ENCODE measurements around the gene FYN. TPM values are rescaled to one million over a fixed set of nuclear protein-coding genes. Genes with fewer than 3 reads are reported as not detected.
A peak's percentile ranks its signal among the peaks of the same experiment; 100 is the strongest.

The FYN gene
- total and polyA plus RNA-seq, 10 of the 15 experiments (the other 5 are each of a cell fraction or from before 2014, with no cell fraction given), result 51.4 to 247 (median 138) TPM

- no peak overlapping the region for H3K4me3 ChIP-seq
- BruUV-seq (replicated peaks), result TSS peak; percentile 78
- peak overlapping the region; percentile 66 for H3K4me2 ChIP-seq (ENCODE audit: control insufficient read depth, insufficient read depth)
- ChIA-PET RAD21 (ENCODE audit: unreplicated experiment) (interaction anchor here (1.1 to 5.0 kb wide), 10 partner anchors 10 to 122 kb away, joined by 3 to 92 read pairs (median 8); partner anchors contain the start of gene FYN), CTCF (interaction anchor here (1.2 to 3.3 kb wide), 4 partner anchors 10 to 88 kb away, joined by 5 to 62 read pairs (median 10); no protein-coding TSS in a partner anchor), SMC1A (ENCODE audit: uncharacterized antibody, unreplicated experiment) (interaction anchor here (1.1 to 5.3 kb wide), 10 partner anchors 9 to 241 kb away, joined by 3 to 130 read pairs (median 17); no protein-coding TSS in a partner anchor), POLR2A (interaction anchor here (2.1 to 3.3 kb wide), 4 partner anchors 9 to 19 kb away, joined by 10 to 56 read pairs (median 16); no protein-coding TSS in a partner anchor)
- H3K36me3 ChIP-seq (ENCODE audit: control insufficient read depth in 2 of 2, insufficient read depth in 2 of 2, low read length in 1 of 2), result peaks cover 3 to 8% of the 10 kb centered on the region in 2 experiments; a peak in 2 of 4 replicates
- H4K20me1 ChIP-seq (ENCODE audit: control insufficient read depth, insufficient read depth), result no peaks in the 10 kb centered on the region
- peak overlapping the region; percentile 85 for H3K27ac ChIP-seq (ENCODE audit: control insufficient read depth, insufficient read depth)
- H2AFZ ChIP-seq (ENCODE audit: control insufficient read depth, low read depth, low read length), result no peak overlapping the region
- no peaks in the 10 kb centered on the region for H3K9me3 ChIP-seq (replicated peaks; ENCODE audit: control insufficient read depth, insufficient read depth, low read length)
- in situ Hi-C loops (cut with MboI), result no loop called here
- DNase-seq (ENCODE audit: low read depth, low spot score) (no peak), ATAC-seq (peak; percentile 83), FAIRE-seq (peak; percentile 23)
- H3K4me1 ChIP-seq (ENCODE audit: control insufficient read depth, insufficient read depth, low read length), result peaks cover 69% of the 10 kb centered on the region
- 43% methylated on average over 6 of the region's 6 CpGs for WGBS (ENCODE audit: insufficient coverage, insufficient replicate concordance, low lambda C conversion rate, missing lambda C conversion rate)
- H3K27me3 ChIP-seq (replicated peaks in 1 of 2; ENCODE audit: control insufficient read depth in 2 of 2, insufficient read depth in 2 of 2, low read length in 1 of 2), result no peaks in the 10 kb centered on the region
- intact Hi-C loops (cut with micrococcal nuclease; ENCODE audit: unreplicated experiment), result loop anchor here (1.0 kb wide), 2 partner anchors 10 to 13 kb away; no protein-coding TSS in a partner anchor
- H3K9ac ChIP-seq (ENCODE audit: control insufficient read depth, insufficient read depth, low read length), result no peak overlapping the region; the same call in 1 of the 2 replicates
- H3K79me2 ChIP-seq (ENCODE audit: control insufficient read depth, insufficient read depth, low read length), result peaks cover 62% of the 10 kb centered on the region
- no peak for TF ChIP-seq HCFC1 (IDR thresholded peaks at IDR 0.05; ENCODE audit: low read length)
- TF ChIP-seq SMAD5 (IDR thresholded peaks at IDR 0.05; ENCODE audit: low read depth), result no peak
- no peak for TF ChIP-seq ZNF384 (IDR thresholded peaks at IDR 0.05; ENCODE audit: borderline replicate concordance, low read depth, low read length)
- TF ChIP-seq, protein P1, sequence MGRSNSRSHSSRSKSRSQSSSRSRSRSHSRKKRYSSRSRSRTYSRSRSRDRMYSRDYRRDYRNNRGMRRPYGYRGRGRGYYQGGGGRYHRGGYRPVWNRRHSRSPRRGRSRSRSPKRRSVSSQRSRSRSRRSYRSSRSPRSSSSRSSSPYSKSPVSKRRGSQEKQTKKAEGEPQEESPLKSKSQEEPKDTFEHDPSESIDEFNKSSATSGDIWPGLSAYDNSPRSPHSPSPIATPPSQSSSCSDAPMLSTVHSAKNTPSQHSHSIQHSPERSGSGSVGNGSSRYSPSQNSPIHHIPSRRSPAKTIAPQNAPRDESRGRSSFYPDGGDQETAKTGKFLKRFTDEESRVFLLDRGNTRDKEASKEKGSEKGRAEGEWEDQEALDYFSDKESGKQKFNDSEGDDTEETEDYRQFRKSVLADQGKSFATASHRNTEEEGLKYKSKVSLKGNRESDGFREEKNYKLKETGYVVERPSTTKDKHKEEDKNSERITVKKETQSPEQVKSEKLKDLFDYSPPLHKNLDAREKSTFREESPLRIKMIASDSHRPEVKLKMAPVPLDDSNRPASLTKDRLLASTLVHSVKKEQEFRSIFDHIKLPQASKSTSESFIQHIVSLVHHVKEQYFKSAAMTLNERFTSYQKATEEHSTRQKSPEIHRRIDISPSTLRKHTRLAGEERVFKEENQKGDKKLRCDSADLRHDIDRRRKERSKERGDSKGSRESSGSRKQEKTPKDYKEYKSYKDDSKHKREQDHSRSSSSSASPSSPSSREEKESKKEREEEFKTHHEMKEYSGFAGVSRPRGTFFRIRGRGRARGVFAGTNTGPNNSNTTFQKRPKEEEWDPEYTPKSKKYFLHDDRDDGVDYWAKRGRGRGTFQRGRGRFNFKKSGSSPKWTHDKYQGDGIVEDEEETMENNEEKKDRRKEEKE (IDR thresholded peaks at IDR 0.05), result no peak
- no peak for TF ChIP-seq NKRF (conservative IDR thresholded peaks at IDR 0.05)
- TF ChIP-seq IRF4 (IDR thresholded peaks at IDR 0.05; ENCODE audit: low read depth, low read length), result no peak
- TF ChIP-seq, protein P2, sequence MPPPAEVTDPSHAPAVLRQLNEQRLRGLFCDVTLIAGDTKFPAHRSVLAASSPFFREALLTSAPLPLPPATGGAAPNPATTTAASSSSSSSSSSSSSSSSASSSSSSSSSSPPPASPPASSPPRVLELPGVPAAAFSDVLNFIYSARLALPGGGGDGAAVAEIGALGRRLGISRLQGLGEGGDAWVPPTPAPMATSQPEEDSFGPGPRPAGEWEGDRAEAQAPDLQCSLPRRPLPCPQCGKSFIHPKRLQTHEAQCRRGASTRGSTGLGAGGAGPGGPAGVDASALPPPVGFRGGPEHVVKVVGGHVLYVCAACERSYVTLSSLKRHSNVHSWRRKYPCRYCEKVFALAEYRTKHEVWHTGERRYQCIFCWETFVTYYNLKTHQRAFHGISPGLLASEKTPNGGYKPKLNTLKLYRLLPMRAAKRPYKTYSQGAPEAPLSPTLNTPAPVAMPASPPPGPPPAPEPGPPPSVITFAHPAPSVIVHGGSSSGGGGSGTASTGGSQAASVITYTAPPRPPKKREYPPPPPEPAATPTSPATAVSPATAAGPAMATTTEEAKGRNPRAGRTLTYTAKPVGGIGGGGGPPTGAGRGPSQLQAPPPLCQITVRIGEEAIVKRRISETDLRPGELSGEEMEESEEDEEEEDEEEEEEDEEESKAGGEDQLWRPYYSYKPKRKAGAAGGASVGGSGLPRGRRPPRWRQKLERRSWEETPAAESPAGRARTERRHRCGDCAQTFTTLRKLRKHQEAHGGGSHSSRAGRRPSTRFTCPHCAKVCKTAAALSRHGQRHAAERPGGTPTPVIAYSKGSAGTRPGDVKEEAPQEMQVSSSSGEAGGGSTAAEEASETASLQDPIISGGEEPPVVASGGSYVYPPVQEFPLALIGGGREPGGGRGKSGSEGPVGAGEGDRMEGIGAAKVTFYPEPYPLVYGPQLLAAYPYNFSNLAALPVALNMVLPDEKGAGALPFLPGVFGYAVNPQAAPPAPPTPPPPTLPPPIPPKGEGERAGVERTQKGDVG (CRISPR knock-in tag; IDR thresholded peaks at IDR 0.05), result no peak
- no peak for TF ChIP-seq SRF (IDR thresholded peaks at IDR 0.05; ENCODE audit: low read depth in 2 of 2, low read length in 2 of 2)
- no peak for TF ChIP-seq NR2F1 (conservative IDR thresholded peaks at IDR 0.05)
- no peak for TF ChIP-seq HDAC2 (IDR thresholded peaks at IDR 0.05)
- peak; percentile 48; the same call in 1 of the 2 replicates for TF ChIP-seq BCL11A (IDR thresholded peaks at IDR 0.05; ENCODE audit: low read depth, low read length)
- peak; percentile 66; the same call in 1 of the 2 replicates for TF ChIP-seq FOXM1 (IDR thresholded peaks at IDR 0.05; ENCODE audit: low read depth, low read length)
- TF ChIP-seq NBN (IDR thresholded peaks at IDR 0.05), result no peak
- no peak for TF ChIP-seq LARP7 (IDR thresholded peaks at IDR 0.05)
- TF ChIP-seq IKZF2 (IDR thresholded peaks at IDR 0.05), result peak; percentile 56
- TF ChIP-seq DPF2 (IDR thresholded peaks at IDR 0.05), result no peak
These were observed 122.2 kb downstream of the FYN start for GRCh38 chr6:111750753-111751673.
